Measurements from ENCODE around the gene PHTF2.

Gene PHTF2

GRCh38 chr7:77910124-77910523 is 111.6 kb downstream of the PHTF2 start:
- no peak overlapping the region for H3K4me3 ChIP-seq (ENCODE audit: low read depth, low read length)
- no peak for DNase-seq (ENCODE audit: low read depth)

- DNase-seq (ENCODE audit: low read depth) = no peak
Measured at GRCh38 chr7:77912293-77912692, 113.7 kb downstream of the PHTF2 start.

GRCh38 chr7:77913977-77914607 is 115.5 kb downstream of the PHTF2 start:
- DNase-seq (ENCODE audit: low read depth) = no peak
- H3K4me3 ChIP-seq (ENCODE audit: low read depth, low read length) = no peak overlapping the region

More at GRCh38 chr7:77912293-77912692, 113.7 kb downstream of the PHTF2 start:
- no peak overlapping the region for H3K4me3 ChIP-seq (ENCODE audit: low read depth, low read length)

GRCh38 chr7:77917500-77918262 is 119.1 kb downstream of the PHTF2 start:
- no peak for DNase-seq (ENCODE audit: low read depth)
- H3K4me3 ChIP-seq (ENCODE audit: low read depth, low read length) = no peak overlapping the region

- H3K4me3 ChIP-seq (ENCODE audit: low read depth, low read length) = no peak overlapping the region
- DNase-seq (ENCODE audit: low read depth) = no peak
Measured at GRCh38 chr7:77918676-77919075, 120.1 kb downstream of the PHTF2 start.

- H3K4me3 ChIP-seq (ENCODE audit: low read depth, low read length) = no peak overlapping the region
- no peak for DNase-seq (ENCODE audit: low read depth)
Measured at GRCh38 chr7:77923419-77923818, 124.8 kb downstream of the PHTF2 start.

GRCh38 chr7:77930496-77930895 is 131.9 kb downstream of the PHTF2 start:
- DNase-seq (ENCODE audit: low read depth) = no peak
- H3K4me3 ChIP-seq (ENCODE audit: low read depth, low read length) = no peak overlapping the region

- no peak for DNase-seq (ENCODE audit: low read depth)
Measured at GRCh38 chr7:77931841-77932240, 133.3 kb downstream of the PHTF2 start.

GRCh38 chr7:77933394-77933793 is 134.8 kb downstream of the PHTF2 start:
- no peak for DNase-seq (ENCODE audit: low read depth)
- no peak overlapping the region for H3K4me3 ChIP-seq (ENCODE audit: low read depth, low read length)

More at GRCh38 chr7:77931841-77932240, 133.3 kb downstream of the PHTF2 start:
- H3K4me3 ChIP-seq (ENCODE audit: low read depth, low read length) = no peak overlapping the region

GRCh38 chr7:77935652-77936348 is 137.2 kb downstream of the PHTF2 start:
- H3K4me3 ChIP-seq (ENCODE audit: low read depth, low read length) = no peak overlapping the region
- DNase-seq (ENCODE audit: low read depth) = no peak

GRCh38 chr7:77940647-77941046 is 142.1 kb downstream of the PHTF2 start:
- DNase-seq (ENCODE audit: low read depth) = no peak
- H3K4me3 ChIP-seq (ENCODE audit: low read depth, low read length) = no peak overlapping the region

GRCh38 chr7:77942431-77942830 is 143.9 kb downstream of the PHTF2 start:
- H3K4me3 ChIP-seq (ENCODE audit: low read depth, low read length) = no peak overlapping the region
- DNase-seq (ENCODE audit: low read depth) = no peak

- no peak overlapping the region for H3K4me3 ChIP-seq (ENCODE audit: low read depth, low read length)
- DNase-seq (ENCODE audit: low read depth) = no peak
Measured at GRCh38 chr7:77944183-77945182, 145.9 kb downstream of the PHTF2 start.

GRCh38 chr7:77950548-77950947 is 152.0 kb downstream of the PHTF2 start:
- H3K4me3 ChIP-seq (ENCODE audit: low read depth, low read length) = no peak overlapping the region
- DNase-seq (ENCODE audit: low read depth) = no peak

- H3K4me3 ChIP-seq (ENCODE audit: low read depth, low read length) = no peak overlapping the region
- DNase-seq (ENCODE audit: low read depth) = peak; percentile 1
Measured at GRCh38 chr7:77954773-77955555, 156.4 kb downstream of the PHTF2 start.

- no peak for DNase-seq (ENCODE audit: low read depth)
- no peak overlapping the region for H3K4me3 ChIP-seq (ENCODE audit: low read depth, low read length)
Measured at GRCh38 chr7:77958436-77958835, 159.9 kb downstream of the PHTF2 start.

GRCh38 chr7:77959080-77959479 is 160.5 kb downstream of the PHTF2 start:
- H3K4me3 ChIP-seq (ENCODE audit: low read depth, low read length) = no peak overlapping the region

GRCh38 chr7:77960336-77960735 is 161.8 kb downstream of the PHTF2 start:
- H3K4me3 ChIP-seq (ENCODE audit: low read depth, low read length) = no peak overlapping the region
- no peak for DNase-seq (ENCODE audit: low read depth)

More at GRCh38 chr7:77959080-77959479, 160.5 kb downstream of the PHTF2 start:
- DNase-seq (ENCODE audit: low read depth) = no peak
